ENCODE results near the gene C9orf40.

The C9orf40 gene

DNA sequence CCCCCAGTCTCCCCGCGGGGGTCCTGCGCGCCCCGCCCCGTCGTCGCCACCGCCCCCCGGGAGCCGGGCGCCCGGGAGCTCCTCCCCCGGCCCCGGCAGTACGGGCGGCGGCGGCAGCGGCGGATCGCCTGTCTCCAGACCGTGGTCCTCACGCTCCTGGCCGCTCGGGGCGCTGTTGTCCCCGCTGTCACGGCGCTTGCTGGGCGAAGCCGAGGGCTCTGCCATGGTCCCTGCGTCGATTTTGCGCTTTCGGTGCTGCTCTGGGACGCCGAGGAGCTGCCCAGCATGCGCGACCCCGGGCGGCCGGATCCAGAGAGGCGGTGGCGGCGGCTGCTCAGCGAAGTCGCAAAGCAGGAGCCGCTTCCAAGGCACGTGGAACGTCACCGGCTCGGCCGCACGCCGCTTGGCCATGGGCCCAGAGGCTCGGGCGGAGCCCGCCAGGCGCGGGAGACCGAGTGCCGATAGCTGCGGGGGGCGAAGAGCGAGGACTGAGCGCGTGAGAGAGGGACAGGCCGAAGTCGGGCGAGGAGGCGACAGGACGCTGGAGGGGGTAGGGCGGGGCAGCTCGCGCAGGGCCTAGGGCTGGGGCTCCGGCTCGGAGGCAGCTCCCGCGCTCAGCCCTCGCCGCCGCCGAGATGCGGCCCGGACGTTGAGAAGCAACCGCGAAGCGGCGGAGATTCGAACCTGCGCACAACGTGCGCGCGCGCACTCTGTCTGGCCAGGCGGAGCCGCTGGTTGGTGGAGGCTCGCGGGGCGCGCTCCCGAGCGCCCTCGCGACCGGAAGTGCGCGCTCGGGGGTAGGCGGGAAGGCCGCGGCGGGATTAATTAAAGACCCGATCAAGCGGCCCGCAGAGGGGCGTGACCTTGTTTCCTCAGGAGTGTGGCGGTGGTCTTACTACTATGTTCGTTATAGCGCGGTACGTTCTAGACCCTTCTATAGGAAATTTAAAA lies at the start of gene C9orf40:
TSS of gene C9orf40 (minus strand) at position 712 of the 951 bp plus-strand sequence. CDS start at position 411, 301 bp downstream.
- Mint-ChIP-seq H3K27ac (peak within 1 kb of the TSS; percentile 97), H3K4me3 (peak within 1 kb of the TSS; percentile 98), H3K36me3 (ENCODE audit: low read depth) (peaks cover 13% of the 10 kb centered on the region), H3K4me1 (ENCODE audit: low read depth) (peaks cover 43% of the 10 kb centered on the region), H3K9me3 (no peaks in the 10 kb centered on the region), H3K27me3 (ENCODE audit: low read depth) (no peaks in the 10 kb centered on the region)
- DNase-seq (ENCODE audit: low spot score): peak; percentile 87

DNA sequence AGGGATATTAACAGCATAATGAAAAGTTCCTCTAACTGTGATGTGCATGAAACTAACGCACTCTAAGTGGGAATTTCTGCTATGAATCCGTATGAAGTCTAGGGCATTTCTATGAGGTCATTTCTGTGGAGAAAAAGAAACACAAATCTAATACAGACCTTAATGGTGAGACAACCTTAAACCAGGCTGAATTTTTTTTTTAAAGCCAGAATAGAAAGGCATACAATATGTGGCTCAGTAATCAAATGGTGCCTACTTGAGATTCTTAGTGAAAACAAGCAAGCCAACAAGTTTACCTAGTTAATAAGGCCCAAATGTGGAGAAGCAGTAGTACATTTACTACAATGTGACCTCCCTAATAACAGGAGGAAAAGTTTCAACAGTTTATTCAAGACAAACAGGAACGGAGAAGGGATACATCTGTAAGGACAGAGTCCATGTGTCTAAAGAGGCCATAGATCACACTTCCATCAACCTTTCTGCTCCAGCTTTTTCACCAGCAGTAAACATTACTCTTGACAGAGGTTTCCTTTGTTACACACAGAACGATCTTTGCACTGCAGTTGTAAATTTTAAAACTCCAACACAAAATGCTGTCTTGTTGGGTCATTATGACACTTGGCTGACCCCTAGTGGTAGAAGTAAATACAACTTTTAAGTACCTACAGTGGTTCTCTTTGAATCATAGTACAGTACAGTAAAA lies 49.2 kb upstream of the C9orf40 start:
- Mint-ChIP-seq H3K27ac (no peak overlapping the region), H3K9me3 (no peaks in the 10 kb centered on the region)

GRCh38 chr9:75000835-75001234 lies 48.1 kb upstream of the C9orf40 start:
- no peaks in the 10 kb centered on the region for H3K27me3 Mint-ChIP-seq (ENCODE audit: low read depth)
- H3K27ac Mint-ChIP-seq: no peak overlapping the region
- H3K4me3 Mint-ChIP-seq: no peak overlapping the region
- H3K36me3 Mint-ChIP-seq (ENCODE audit: low read depth): peaks cover 15% of the 10 kb centered on the region
- peaks cover 11% of the 10 kb centered on the region for H3K4me1 Mint-ChIP-seq (ENCODE audit: low read depth)
- no peak for DNase-seq (ENCODE audit: low spot score)
- no peaks in the 10 kb centered on the region for H3K9me3 Mint-ChIP-seq

More for the DNA sequence above, 49.2 kb upstream of the C9orf40 start:
- Mint-ChIP-seq H3K27me3 (ENCODE audit: low read depth) (no peaks in the 10 kb centered on the region), H3K4me3 (no peak overlapping the region), H3K36me3 (ENCODE audit: low read depth) (peaks cover 14% of the 10 kb centered on the region), H3K4me1 (ENCODE audit: low read depth) (peaks cover 11% of the 10 kb centered on the region)
- DNase-seq (ENCODE audit: low spot score): no peak

GRCh38 chr9:74985041-74985440 lies 32.3 kb upstream of the C9orf40 start:
- Mint-ChIP-seq H3K4me1 (ENCODE audit: low read depth) (peaks cover 3% of the 10 kb centered on the region), H3K36me3 (ENCODE audit: low read depth) (peaks cover 16% of the 10 kb centered on the region), H3K27ac (no peak overlapping the region), H3K4me3 (no peak overlapping the region), H3K27me3 (ENCODE audit: low read depth) (no peaks in the 10 kb centered on the region), H3K9me3 (no peaks in the 10 kb centered on the region)
- DNase-seq (ENCODE audit: low spot score): no peak

- Mint-ChIP-seq H3K27ac (no peak overlapping the region), H3K36me3 (ENCODE audit: low read depth) (peaks cover 20% of the 10 kb centered on the region), H3K9me3 (no peaks in the 10 kb centered on the region), H3K4me1 (ENCODE audit: low read depth) (peaks cover 3% of the 10 kb centered on the region), H3K27me3 (ENCODE audit: low read depth) (no peaks in the 10 kb centered on the region), H3K4me3 (no peak overlapping the region)
- DNase-seq (ENCODE audit: low spot score): no peak
Observed at GRCh38 chr9:74983709-74984108, 31.0 kb upstream of the C9orf40 start.

DNA sequence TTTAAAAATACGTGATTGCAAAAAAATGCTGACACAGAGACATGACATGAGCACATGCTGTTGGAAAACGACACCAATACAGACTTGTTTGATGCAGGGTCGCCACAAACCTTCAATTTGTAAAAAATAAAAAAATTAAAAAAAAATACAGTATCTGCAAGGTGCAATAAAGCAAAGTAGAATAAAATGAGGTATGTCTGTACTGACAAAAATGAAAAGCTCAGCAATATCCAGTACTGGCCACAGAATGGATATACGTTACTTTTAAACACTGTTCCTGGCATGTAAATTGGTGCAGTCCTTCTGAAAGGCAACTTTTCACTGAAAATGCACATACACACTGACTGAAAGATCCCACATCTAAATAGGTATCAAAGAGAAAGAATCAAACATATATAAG lies 27.1 kb upstream of the C9orf40 start:
- Mint-ChIP-seq H3K4me1 (ENCODE audit: low read depth) (no peaks in the 10 kb centered on the region), H3K27me3 (ENCODE audit: low read depth) (no peaks in the 10 kb centered on the region), H3K4me3 (no peak overlapping the region), H3K27ac (no peak overlapping the region), H3K36me3 (ENCODE audit: low read depth) (peaks cover 32% of the 10 kb centered on the region), H3K9me3 (no peaks in the 10 kb centered on the region)
- no peak for DNase-seq (ENCODE audit: low spot score)

DNA sequence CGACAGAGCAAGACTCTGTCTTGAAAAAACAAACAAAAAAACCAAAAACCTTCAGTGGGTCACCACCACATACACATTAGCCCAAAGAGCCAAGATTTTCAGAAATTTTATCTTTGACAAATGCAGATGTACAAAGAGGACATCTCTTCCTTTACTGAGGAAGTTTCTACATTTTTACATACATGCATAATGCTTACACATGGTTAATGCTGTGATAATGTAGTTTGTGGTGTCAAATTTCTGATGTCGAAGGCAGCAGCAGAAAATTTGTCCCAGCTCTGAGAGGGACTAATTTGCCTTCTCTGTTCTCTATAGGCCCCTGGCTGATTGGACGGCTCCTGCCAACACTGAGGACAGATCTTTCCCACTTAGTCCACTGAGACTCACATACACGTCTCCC lies 24.6 kb upstream of the C9orf40 start:
- Mint-ChIP-seq H3K36me3 (ENCODE audit: low read depth) (peaks cover 30% of the 10 kb centered on the region), H3K27me3 (ENCODE audit: low read depth) (no peaks in the 10 kb centered on the region), H3K9me3 (peaks cover 3% of the 10 kb centered on the region), H3K27ac (no peak overlapping the region), H3K4me1 (ENCODE audit: low read depth) (peaks cover 4% of the 10 kb centered on the region), H3K4me3 (no peak overlapping the region)
- DNase-seq (ENCODE audit: low spot score): no peak

GRCh38 chr9:74975538-74975937 lies 22.8 kb upstream of the C9orf40 start:
- Mint-ChIP-seq H3K27ac (no peak overlapping the region), H3K4me3 (no peak overlapping the region), H3K4me1 (ENCODE audit: low read depth) (peaks cover 4% of the 10 kb centered on the region), H3K9me3 (peaks cover 3% of the 10 kb centered on the region), H3K27me3 (ENCODE audit: low read depth) (no peaks in the 10 kb centered on the region), H3K36me3 (ENCODE audit: low read depth) (peaks cover 30% of the 10 kb centered on the region)
- no peak for DNase-seq (ENCODE audit: low spot score)

DNA sequence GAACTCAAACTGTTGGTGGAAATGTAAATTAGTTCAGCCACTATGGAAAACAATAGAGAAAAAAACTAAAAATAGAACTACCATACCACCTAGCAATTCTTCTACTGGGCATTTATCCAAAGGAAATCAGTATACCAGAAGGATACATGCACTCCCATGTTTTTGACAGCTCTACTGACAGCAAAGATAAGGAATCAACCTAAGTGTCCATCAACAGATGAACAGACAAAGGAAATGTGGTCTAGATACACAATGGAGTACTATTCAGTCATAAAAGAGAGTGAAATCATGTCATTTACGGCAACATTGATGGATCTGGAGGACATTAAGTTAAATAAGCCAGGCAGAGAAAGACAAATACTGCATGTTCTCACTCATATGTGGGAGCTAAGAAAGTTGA lies 21.8 kb upstream of the C9orf40 start:
- no peak overlapping the region for H3K27ac Mint-ChIP-seq
- no peak for DNase-seq (ENCODE audit: low spot score)
- H3K4me1 Mint-ChIP-seq (ENCODE audit: low read depth): peaks cover 4% of the 10 kb centered on the region
- no peak overlapping the region for H3K4me3 Mint-ChIP-seq
- H3K9me3 Mint-ChIP-seq: peaks cover 3% of the 10 kb centered on the region
- peaks cover 28% of the 10 kb centered on the region for H3K36me3 Mint-ChIP-seq (ENCODE audit: low read depth)
- no peaks in the 10 kb centered on the region for H3K27me3 Mint-ChIP-seq (ENCODE audit: low read depth)

DNA sequence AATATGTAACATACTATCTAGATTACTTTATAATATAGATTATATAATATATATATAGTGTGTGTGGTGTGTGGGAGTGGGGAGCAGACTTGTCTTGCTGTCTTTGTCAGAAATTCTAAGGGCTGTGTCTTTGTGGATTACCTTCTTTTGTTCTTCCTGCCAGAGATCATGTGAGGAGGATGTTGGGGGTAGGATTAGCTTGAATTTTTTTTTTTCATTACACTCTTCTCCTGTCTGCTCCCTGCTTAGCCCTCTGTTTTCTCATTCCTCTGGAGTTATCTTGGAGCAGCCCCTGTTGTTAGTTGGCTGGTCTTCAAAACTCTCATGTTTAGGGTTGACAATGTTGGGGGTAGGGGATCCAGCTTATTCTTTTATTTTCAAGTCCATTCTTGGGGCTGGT lies 21.0 kb upstream of the C9orf40 start:
- H3K36me3 Mint-ChIP-seq (ENCODE audit: low read depth): peaks cover 26% of the 10 kb centered on the region
- no peak for DNase-seq (ENCODE audit: low spot score)
- H3K4me3 Mint-ChIP-seq: no peak overlapping the region
- H3K27ac Mint-ChIP-seq: no peak overlapping the region
- no peaks in the 10 kb centered on the region for H3K27me3 Mint-ChIP-seq (ENCODE audit: low read depth)
- H3K9me3 Mint-ChIP-seq: peaks cover 3% of the 10 kb centered on the region
- peaks cover 4% of the 10 kb centered on the region for H3K4me1 Mint-ChIP-seq (ENCODE audit: low read depth)

- Mint-ChIP-seq H3K9me3 (peaks cover 36% of the 10 kb centered on the region), H3K27ac (no peak overlapping the region), H3K36me3 (ENCODE audit: low read depth) (peaks cover 25% of the 10 kb centered on the region), H3K4me1 (ENCODE audit: low read depth) (peaks cover 5% of the 10 kb centered on the region), H3K27me3 (ENCODE audit: low read depth) (no peaks in the 10 kb centered on the region), H3K4me3 (no peak overlapping the region)
- DNase-seq (ENCODE audit: low spot score): no peak
Observed at GRCh38 chr9:74963056-74963455, 10.3 kb upstream of the C9orf40 start.

DNA sequence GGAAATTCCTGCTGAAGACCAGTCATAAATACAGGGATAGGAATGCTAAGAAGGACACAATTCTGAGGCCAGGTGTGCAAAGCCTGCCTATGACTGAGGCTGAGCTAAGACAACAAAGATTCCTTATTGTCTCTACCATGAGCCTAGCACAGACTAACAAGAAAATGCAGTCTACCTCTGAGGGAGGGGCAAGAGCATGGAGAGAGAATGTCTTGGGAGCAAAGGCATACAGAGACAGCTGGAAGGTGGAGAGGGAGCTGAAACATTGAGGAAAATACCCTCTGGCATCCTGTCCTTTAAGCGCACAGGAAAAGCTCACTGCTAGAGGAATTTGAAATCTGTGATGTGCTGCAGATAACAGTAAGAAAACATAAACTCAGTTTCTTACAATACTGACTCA lies 8.8 kb upstream of the C9orf40 start:
- Mint-ChIP-seq H3K4me3 (no peak overlapping the region), H3K36me3 (ENCODE audit: low read depth) (peaks cover 25% of the 10 kb centered on the region), H3K4me1 (ENCODE audit: low read depth) (peaks cover 7% of the 10 kb centered on the region), H3K27me3 (ENCODE audit: low read depth) (no peaks in the 10 kb centered on the region), H3K9me3 (peaks cover 36% of the 10 kb centered on the region), H3K27ac (no peak overlapping the region)
- no peak for DNase-seq (ENCODE audit: low spot score)

- no peak overlapping the region for H3K27ac Mint-ChIP-seq
- peaks cover 12% of the 10 kb centered on the region for H3K4me1 Mint-ChIP-seq (ENCODE audit: low read depth)
- no peaks in the 10 kb centered on the region for H3K27me3 Mint-ChIP-seq (ENCODE audit: low read depth)
- H3K4me3 Mint-ChIP-seq: no peak overlapping the region
- DNase-seq (ENCODE audit: low spot score): no peak
- H3K36me3 Mint-ChIP-seq (ENCODE audit: low read depth): peaks cover 25% of the 10 kb centered on the region
- H3K9me3 Mint-ChIP-seq: peaks cover 36% of the 10 kb centered on the region
Observed at GRCh38 chr9:74960561-74960960, 7.8 kb upstream of the C9orf40 start.

DNA sequence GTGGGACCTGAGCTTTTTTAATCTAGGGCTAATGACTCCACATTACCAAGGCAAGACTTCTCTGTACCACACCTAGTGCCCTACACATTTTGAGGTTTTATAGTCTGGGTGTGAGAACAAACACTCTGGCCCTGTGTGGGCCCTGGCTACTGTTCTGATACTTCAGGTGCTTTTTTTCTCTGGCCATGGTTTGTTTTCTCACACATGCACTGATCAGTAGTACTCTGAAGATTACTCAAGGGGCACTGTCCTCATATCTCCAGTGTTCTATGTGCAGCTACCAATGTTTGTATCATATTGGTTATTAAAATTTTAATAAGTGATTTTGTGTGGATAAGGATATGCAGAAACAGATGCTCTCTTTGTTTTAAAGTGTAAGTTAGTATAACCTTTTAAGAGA lies 5.9 kb upstream of the C9orf40 start:
- peaks cover 23% of the 10 kb centered on the region for H3K36me3 Mint-ChIP-seq (ENCODE audit: low read depth)
- peaks cover 27% of the 10 kb centered on the region for H3K9me3 Mint-ChIP-seq
- DNase-seq (ENCODE audit: low spot score): no peak
- no peak overlapping the region for H3K4me3 Mint-ChIP-seq
- no peak overlapping the region for H3K27ac Mint-ChIP-seq
- H3K4me1 Mint-ChIP-seq (ENCODE audit: low read depth): peaks cover 16% of the 10 kb centered on the region
- no peaks in the 10 kb centered on the region for H3K27me3 Mint-ChIP-seq (ENCODE audit: low read depth)
